Body of pancreas (tissue), 4 donors: Measurements from ENCODE around the gene TEX26. TPM values are rescaled to one million over a fixed set of nuclear protein-coding genes. Genes with fewer than 3 reads are reported as not detected.

Experiments used
- ATAC-seq: fragments of 150-250 bp; one replicate; pipeline ENCODE4 v1.9.1; 2016
- DNase-seq, 4 donors: peaks; one replicate each; pipeline ENCODE4 v3.0.0-alpha.2; 2019
- H3K27ac ChIP-seq, 4 donors: fragments of 200-600 bp; sonication (generic); 1 replicate in 3 of 4; 2 replicates in 1 of 4; pipeline versions ENCODE4 v1.5.1 to v1.6.1; 2016 to 2019; ENCODE audit warnings: mild to moderate bottlenecking in 1 of 4, mixed read lengths in 1 of 4, moderate library complexity in 1 of 4
- H3K27me3 ChIP-seq, 2 donors: fragments of 200-600 bp; sonication (generic); one replicate each; pipeline ENCODE4 v1.6.0; 2016; ENCODE audit warnings: mild to moderate bottlenecking in 1 of 2
- H3K36me3 ChIP-seq, 2 donors: fragments of 200-600 bp; sonication (generic); replicated peaks in 1 of 2; 2 replicates each; pipeline ENCODE4 v1.5.1; 2016; ENCODE audit warnings: low read depth in 2 of 2; ENCODE audit not compliant: insufficient read depth in 1 of 2
- H3K4me1 ChIP-seq: fragments of 200-600 bp; sonication (generic); one replicate; pipeline ENCODE4 v1.6.0; 2016
- H3K4me3 ChIP-seq, 2 donors: fragments of 200-600 bp; sonication (generic); 1 replicate in 1 of 2; 2 replicates in 1 of 2; pipeline ENCODE4 v1.5.1; 2016 to 2019
- H3K9me3 ChIP-seq, 3 donors: fragments of 200-600 bp; sonication (generic); 1 replicate in 2 of 3; 2 replicates in 1 of 3; pipeline ENCODE4 v1.5.1; 2016
- CTCF ChIP-seq, 7 experiments: fragments of 450-650 bp in 4 of 7; fragments of 200-600 bp in 3 of 7; sonication (generic) in 3 of 7; IDR thresholded peaks; one replicate each; pipeline ENCODE4 v1.5.1; 2016 to 2019; ENCODE audit warnings: antibody characterized with exemption in 7 of 7
- POLR2A ChIP-seq, 3 donors: fragments of 450-650 bp; IDR thresholded peaks; one replicate each; pipeline ENCODE4 v1.6.1; 2016; ENCODE audit warnings: antibody characterized with exemption in 3 of 3, mild to moderate bottlenecking in 2 of 3
- WGBS, 2 donors: methylation state at CpG; one replicate each; pipeline ENCODE4 v1.1.5; 2017; 5-methylcytosine and 5-hydroxymethylcytosine counted together
- intact Hi-C: fragments of 100-400 bp; cut with DNase I; formaldehyde crosslinking; loops from one replicate; pipeline ENCODE4 v1.15.1; 2023
- total RNA-seq, 2 donors: library from RNA; depleted of rRNA; stranded (reverse); fragments of >200 nt; gene quantifications; one replicate each; pipeline ENCODE4 v1.1.0, GENCODE V29; 2016

TEX26 gene
- total RNA-seq: not detected

DNA sequence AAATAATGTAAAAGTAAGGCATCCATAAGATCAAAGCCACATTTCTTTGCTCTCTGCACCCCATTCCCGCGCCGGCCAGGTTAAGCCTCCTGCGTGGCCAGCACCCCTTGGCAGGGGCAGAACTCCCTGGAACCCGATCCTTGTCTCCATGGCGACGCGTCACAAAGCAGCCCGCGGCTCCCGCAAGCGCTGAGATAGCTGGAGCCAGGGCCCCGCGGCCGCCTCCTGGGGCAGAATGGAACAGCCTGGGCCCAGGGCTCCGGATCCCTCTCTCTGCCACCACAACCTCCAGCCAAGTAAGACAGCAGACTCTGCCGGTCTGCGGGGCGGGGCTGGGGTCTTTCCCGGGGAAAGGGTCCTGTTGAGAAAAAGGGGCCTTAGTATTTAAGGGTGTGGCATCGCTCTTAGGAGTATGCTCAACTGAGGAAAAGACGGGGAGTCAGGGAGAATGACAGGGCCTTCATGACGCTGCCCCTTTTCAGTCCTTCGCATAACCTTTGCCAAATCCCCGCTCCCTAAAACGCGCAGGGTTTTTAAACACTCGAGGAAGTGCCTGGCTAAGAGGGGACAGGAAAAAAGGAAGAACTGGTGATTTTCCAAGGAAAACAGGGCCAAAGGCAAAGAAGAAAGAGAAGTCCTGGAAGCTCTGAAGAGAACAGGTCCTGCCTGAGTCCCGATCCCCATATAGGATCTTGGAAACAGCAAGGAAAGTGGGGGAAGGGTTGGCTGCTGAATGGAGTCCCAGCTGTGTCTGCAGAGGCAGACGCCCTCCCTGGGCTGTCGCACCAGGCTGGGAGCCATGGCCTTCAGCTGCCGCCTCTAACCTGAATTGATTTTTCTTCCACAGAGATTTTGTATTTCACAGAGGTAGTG lies at the start of gene TEX26:
TEX26 (plus strand) TSS at position 176 of the 873 bp plus-strand sequence; CDS start at position 236, 60 bp downstream.
- no peaks in the 10 kb centered on the region for H3K9me3 ChIP-seq
- H3K4me3 ChIP-seq: no peak within 1 kb of the TSS
- ATAC-seq: no peak
- TF ChIP-seq POLR2A (IDR thresholded peaks at IDR 0.05): no peak
- no peak for TF ChIP-seq CTCF (IDR thresholded peaks at IDR 0.05)
- H3K27ac ChIP-seq: no peak within 1 kb of the TSS
- peaks cover 11% of the 10 kb centered on the region for H3K4me1 ChIP-seq
- no peaks in the 10 kb centered on the region for H3K27me3 ChIP-seq
- DNase-seq: no peak
- H3K36me3 ChIP-seq: no peaks in the 10 kb centered on the region
- WGBS, 2 donors: 36 to 40% methylated on average over 31 to 32 of the region's 32 CpGs
- intact Hi-C loops: no loop called here

GRCh38 chr13:30882996-30883766 lies 49.3 kb upstream of the TEX26 start:
- intact Hi-C loops: no loop called here
- whole genome bisulfite sequencing, 2 donors: 65 to 73% methylated on average over 13 of the region's 13 CpGs
- DNase-seq (no peak), ATAC-seq (no peak)
- no peaks in the 10 kb centered on the region for H3K27me3 ChIP-seq
- no peak overlapping the region for H3K27ac ChIP-seq
- peaks cover 0 to 4% (median 0%) of the 10 kb centered on the region in 3 donors for H3K9me3 ChIP-seq
- no peak for TF ChIP-seq POLR2A (IDR thresholded peaks at IDR 0.05)
- no peak for TF ChIP-seq CTCF (IDR thresholded peaks at IDR 0.05)
- H3K4me1 ChIP-seq: peaks cover 11% of the 10 kb centered on the region
- H3K4me3 ChIP-seq: no peak overlapping the region
- no peaks in the 10 kb centered on the region for H3K36me3 ChIP-seq

- Histone ChIP-seq H3K36me3 (no peaks in the 10 kb centered on the region), H3K9me3 (peaks cover 0 to 4% (median 0%) of the 10 kb centered on the region in 3 donors), H3K27ac (no peak overlapping the region), H3K27me3 (no peaks in the 10 kb centered on the region), H3K4me3 (no peak overlapping the region), H3K4me1 (peaks cover 11% of the 10 kb centered on the region)
- WGBS, 2 donors: 83 to 85% methylated on average over 5 of the region's 5 CpGs
- no peak for ATAC-seq
- intact Hi-C loops: no loop called here
- TF ChIP-seq POLR2A (IDR thresholded peaks at IDR 0.05): no peak
- no peak for TF ChIP-seq CTCF (IDR thresholded peaks at IDR 0.05)
- DNase-seq: no peak
Observed at GRCh38 chr13:30884543-30884942, 47.9 kb upstream of the TEX26 start.

DNA sequence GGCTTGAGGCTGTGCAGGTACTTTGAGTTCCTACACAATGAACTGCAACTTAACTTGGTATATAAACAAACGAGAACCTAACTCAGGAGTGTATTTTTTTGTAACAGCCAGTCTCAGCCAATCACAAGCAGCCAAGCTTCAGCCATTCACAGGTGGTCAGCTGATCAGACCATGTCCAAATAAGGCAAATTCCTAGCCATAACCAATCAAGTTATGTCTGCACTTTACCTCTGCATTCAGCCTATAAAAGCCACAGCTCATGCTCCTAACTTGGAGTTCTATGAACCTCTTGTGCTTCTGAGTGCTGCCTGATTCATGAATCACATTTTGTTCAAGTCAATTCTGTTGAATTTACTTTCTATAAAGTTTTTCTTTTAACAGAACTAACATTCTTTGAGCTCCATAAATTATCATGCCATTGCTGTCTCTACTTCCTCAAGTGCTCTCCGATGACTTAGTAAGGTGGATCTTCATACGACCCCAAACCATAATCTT lies 43.2 kb upstream of the TEX26 start:
- Histone ChIP-seq H3K27ac (no peak overlapping the region), H3K36me3 (no peaks in the 10 kb centered on the region), H3K4me3 (no peak overlapping the region), H3K9me3 (peaks cover 0 to 4% (median 0%) of the 10 kb centered on the region in 3 donors), H3K27me3 (no peaks in the 10 kb centered on the region), H3K4me1 (no peaks in the 10 kb centered on the region)
- intact Hi-C loops: no loop called here
- TF ChIP-seq CTCF (IDR thresholded peaks at IDR 0.05) (no peak), POLR2A (IDR thresholded peaks at IDR 0.05) (no peak)
- no peak for DNase-seq
- WGBS, 2 donors: 73 to 88% methylated on average over 3 of the region's 3 CpGs
- no peak for ATAC-seq
